Esophagus squamous epithelium (tissue), 4 donors: ENCODE measurements around the gene TMEM108.

Experiments used
- CTCF ChIP-seq, 6 experiments: fragments of 450-650 bp in 4 of 6; fragments of 200-600 bp in 2 of 6; sonication (generic) in 2 of 6; IDR thresholded peaks; one replicate each; pipeline ENCODE4 v1.5.1; 2016 to 2019; ENCODE audit warnings: antibody characterized with exemption in 6 of 6, mild to moderate bottlenecking in 4 of 6, moderate library complexity in 4 of 6
- POLR2A ChIP-seq, 4 donors: fragments of 450-650 bp; IDR thresholded peaks; one replicate each; pipeline ENCODE4 v1.6.1; 2017; ENCODE audit warnings: antibody characterized with exemption in 4 of 4, mild to moderate bottlenecking in 4 of 4, moderate library complexity in 3 of 4

- no peak for TF ChIP-seq CTCF (IDR thresholded peaks at IDR 0.05)
- no peak for TF ChIP-seq POLR2A (IDR thresholded peaks at IDR 0.05)
Observed at GRCh38 chr3:133007601-133008000, 30.6 kb upstream of the TMEM108 start.
